DMS153 treated with DMSO at 0.1 percent for 48 hours (cell line): ENCODE measurements around the gene TMEM59.
"Not testable (repeated sequence)": the region's sequence is repeated elsewhere in the genome, so short reads cannot be mapped to it uniquely, and the experiment has no call there.

Experiments used
- DNase-seq: peaks from one replicate; lab custom pipeline; 2025; ENCODE audit not compliant: unreplicated experiment; lab: John Stamatoyannopoulos, UW

Gene TMEM59

GRCh38 chr1:54053745-54054437, 887 bp upstream of the TMEM59 start:
- DNase-seq, result no peak

- no peak for DNase-seq
These were observed 522 bp downstream of the TMEM59 start for GRCh38 chr1:54052431-54052933.

GRCh38 chr1:54051933-54052430, 1.0 kb downstream of the TMEM59 start:
- DNase-seq, result no peak

- not testable (repeated sequence) for DNase-seq
These were observed 2.6 kb downstream of the TMEM59 start for GRCh38 chr1:54050435-54050834.

GRCh38 chr1:54047384-54048305, 5.4 kb downstream of the TMEM59 start:
- DNase-seq, result no peak

GRCh38 chr1:54046671-54047383, 6.2 kb downstream of the TMEM59 start:
- no peak for DNase-seq

GRCh38 chr1:54045496-54045895, 7.5 kb downstream of the TMEM59 start:
- DNase-seq, result no peak

- no peak for DNase-seq
These were observed 11.2 kb downstream of the TMEM59 start for GRCh38 chr1:54041806-54042205.

GRCh38 chr1:54037476-54037875, 15.5 kb downstream of the TMEM59 start:
- DNase-seq, result no peak

GRCh38 chr1:54028306-54029251, 24.4 kb downstream of the TMEM59 start:
- DNase-seq, result no peak

- no peak for DNase-seq
These were observed 25.2 kb downstream of the TMEM59 start for GRCh38 chr1:54027848-54028247.

- not testable (repeated sequence) for DNase-seq
These were observed 28.2 kb downstream of the TMEM59 start for GRCh38 chr1:54024811-54025210.

GRCh38 chr1:54024358-54024757, 28.6 kb downstream of the TMEM59 start:
- DNase-seq, result no peak

GRCh38 chr1:54019562-54020176, 33.3 kb downstream of the TMEM59 start:
- DNase-seq, result not testable (repeated sequence)

- DNase-seq, result no peak
These were observed 34.4 kb downstream of the TMEM59 start for GRCh38 chr1:54018635-54019034.

GRCh38 chr1:54017979-54018378, 35.0 kb downstream of the TMEM59 start, which contains the start of gene LDLRAD1:
LDLRAD1 (minus strand) TSS chr1:54018186; CDS start chr1:54018112, 74 bp downstream.
- no peak for DNase-seq

- peak; percentile 22 for DNase-seq
These were observed 36.4 kb downstream of the TMEM59 start for GRCh38 chr1:54016343-54017282.

- no peak for DNase-seq
These were observed 38.9 kb downstream of the TMEM59 start for GRCh38 chr1:54014009-54014629.
